Choroid plexus epithelial cell (primary cell): ENCODE data around the gene DCAF12L1.

ENCODE experiments used
- DNase-seq: peaks from one replicate; pipeline ENCODE4 v3.0.0-alpha.2; 2010; ENCODE audit warnings: low read depth
- H3K4me3 ChIP-seq: 2 replicates; pipeline ENCODE4 v1.5.1; 2011; ENCODE audit warnings: low read depth, mild to moderate bottlenecking, control low read depth, low read length, moderate library complexity
- TF ChIP-seq, protein P1 (sequence below): conservative IDR thresholded peaks from 2 replicates; pipeline ENCODE4 v1.5.1; 2011; ENCODE audit warnings: low read depth, mild to moderate bottlenecking, control low read depth, inconsistent platforms, low read length, moderate library complexity

The DCAF12L1 gene

GRCh38 chrX:126552313-126553022 is at the start of gene DCAF12L1:
TSS of gene DCAF12L1 (minus strand) at chrX:126552814. CDS start at chrX:126552608, 206 bp downstream.
- TF ChIP-seq, protein P1, sequence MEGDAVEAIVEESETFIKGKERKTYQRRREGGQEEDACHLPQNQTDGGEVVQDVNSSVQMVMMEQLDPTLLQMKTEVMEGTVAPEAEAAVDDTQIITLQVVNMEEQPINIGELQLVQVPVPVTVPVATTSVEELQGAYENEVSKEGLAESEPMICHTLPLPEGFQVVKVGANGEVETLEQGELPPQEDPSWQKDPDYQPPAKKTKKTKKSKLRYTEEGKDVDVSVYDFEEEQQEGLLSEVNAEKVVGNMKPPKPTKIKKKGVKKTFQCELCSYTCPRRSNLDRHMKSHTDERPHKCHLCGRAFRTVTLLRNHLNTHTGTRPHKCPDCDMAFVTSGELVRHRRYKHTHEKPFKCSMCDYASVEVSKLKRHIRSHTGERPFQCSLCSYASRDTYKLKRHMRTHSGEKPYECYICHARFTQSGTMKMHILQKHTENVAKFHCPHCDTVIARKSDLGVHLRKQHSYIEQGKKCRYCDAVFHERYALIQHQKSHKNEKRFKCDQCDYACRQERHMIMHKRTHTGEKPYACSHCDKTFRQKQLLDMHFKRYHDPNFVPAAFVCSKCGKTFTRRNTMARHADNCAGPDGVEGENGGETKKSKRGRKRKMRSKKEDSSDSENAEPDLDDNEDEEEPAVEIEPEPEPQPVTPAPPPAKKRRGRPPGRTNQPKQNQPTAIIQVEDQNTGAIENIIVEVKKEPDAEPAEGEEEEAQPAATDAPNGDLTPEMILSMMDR: no peak
- no peak within 1 kb of the TSS for H3K4me3 ChIP-seq
- no peak for DNase-seq

DNA sequence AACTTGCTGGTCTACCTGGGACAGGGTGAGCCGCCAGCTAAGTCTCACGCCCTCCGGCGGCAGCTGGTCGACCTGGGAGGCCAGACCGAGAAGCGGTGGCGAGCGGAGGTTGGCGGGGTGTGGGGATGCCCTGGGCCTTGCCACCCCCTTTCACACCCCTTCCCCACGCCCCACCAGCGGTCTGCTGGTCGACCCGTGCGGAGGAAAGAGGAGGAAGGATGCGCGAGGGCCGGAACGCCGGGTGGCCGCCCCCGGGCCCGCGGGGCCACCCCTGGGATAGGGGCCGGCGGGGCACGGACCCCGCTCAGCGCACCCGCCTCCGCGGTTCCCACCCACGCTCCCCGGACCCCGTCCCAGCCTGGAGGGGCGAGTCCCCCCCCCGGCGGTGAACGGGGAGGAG is 28.3 kb upstream of the DCAF12L1 start:
- TF ChIP-seq, protein P1: no peak
- no peak overlapping the region for H3K4me3 ChIP-seq
- no peak for DNase-seq

GRCh38 chrX:126575911-126576310 is 23.3 kb upstream of the DCAF12L1 start:
- DNase-seq: no peak
- H3K4me3 ChIP-seq: no peak overlapping the region
- TF ChIP-seq, protein P1: no peak

DNA sequence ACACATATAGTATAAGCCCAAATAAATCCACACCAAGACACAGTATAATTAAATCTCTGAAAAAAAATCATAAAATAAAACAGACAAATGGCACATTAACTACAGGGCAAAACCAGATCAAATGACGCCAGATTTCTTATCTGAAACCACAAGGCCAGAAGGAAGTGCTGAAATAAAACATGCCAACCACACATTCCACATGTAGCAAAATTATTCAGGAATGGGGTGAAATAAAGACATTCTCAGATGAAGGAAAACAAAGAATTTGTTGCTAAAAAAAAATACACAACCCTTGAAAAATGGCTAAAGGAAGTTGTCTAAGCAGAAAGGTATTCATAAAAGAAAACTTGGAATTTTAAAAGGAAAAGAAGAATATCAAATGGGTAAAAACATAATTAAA is 4.5 kb upstream of the DCAF12L1 start:
- H3K4me3 ChIP-seq: no peak overlapping the region
- TF ChIP-seq, protein P1: no peak
- DNase-seq: no peak

DNA sequence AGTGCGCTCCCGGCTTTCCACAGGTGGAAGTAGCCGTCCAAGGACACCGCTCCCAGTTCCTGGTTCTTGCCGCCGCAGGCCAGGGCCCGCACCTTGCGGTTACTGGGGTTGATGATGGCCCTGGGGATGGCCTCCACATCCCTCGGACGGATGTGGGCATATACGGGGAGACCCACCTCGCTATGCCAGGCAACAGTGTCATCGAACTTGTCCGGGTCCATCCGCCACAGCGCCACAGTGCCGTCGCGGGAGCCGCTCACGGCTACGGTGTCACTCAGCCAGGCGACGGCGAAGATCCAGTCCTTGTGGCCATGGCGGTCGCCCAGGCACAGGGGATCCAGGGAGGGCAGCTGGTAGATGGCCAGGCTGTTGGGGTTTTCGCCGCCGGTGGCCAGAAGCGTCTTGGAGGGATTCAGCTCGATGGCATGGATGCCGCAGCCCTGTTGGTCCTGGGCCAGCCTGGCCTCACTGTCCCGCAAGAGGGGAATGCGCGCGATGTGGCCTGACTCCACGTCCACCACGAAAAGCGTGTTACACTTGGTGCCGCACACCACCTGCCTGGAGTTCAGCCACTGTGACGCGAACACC is 795 bp downstream of the DCAF12L1 start:
- no peak overlapping the region for H3K4me3 ChIP-seq
- TF ChIP-seq, protein P1: no peak
- DNase-seq: no peak

- H3K4me3 ChIP-seq: no peak overlapping the region
- DNase-seq: no peak
- TF ChIP-seq, protein P1: no peak
Measured at GRCh38 chrX:126551306-126551705, 1.3 kb downstream of the DCAF12L1 start.

- TF ChIP-seq, protein P1: no peak
- H3K4me3 ChIP-seq: no peak overlapping the region
- no peak for DNase-seq
Measured at GRCh38 chrX:126550816-126551215, 1.8 kb downstream of the DCAF12L1 start.
